Aorta (tissue), 5 donors: ENCODE data around the gene NEIL1. TPM values are rescaled to one million over a fixed set of nuclear protein-coding genes. Genes with fewer than 3 reads are reported as not detected.
"Not testable (repeated sequence)": the region's sequence is repeated elsewhere in the genome, so short reads cannot be mapped to it uniquely, and the experiment has no call there.

Experiments used
- ATAC-seq: fragments of 200-7000 bp; cut with Tn5 transposase; one replicate; pipeline ENCODE4 v1.9.1; 2022; ENCODE audit warnings: moderate library complexity; ENCODE audit not compliant: low FRiP score
- DNase-seq, 2 donors: peaks; one replicate each; pipeline ENCODE4 v3.0.0-alpha.2; 2020
- H3K27ac ChIP-seq, 2 donors: one replicate each; pipeline ENCODE4 v1.5.1; 2013; ENCODE audit warnings: low read length in 2 of 2, mild to moderate bottlenecking in 2 of 2, moderate library complexity in 2 of 2, control low read depth in 1 of 2, inconsistent platforms in 1 of 2, low read depth in 1 of 2
- H3K27me3 ChIP-seq, 2 donors: one replicate each; pipeline ENCODE4 v1.6.1; 2013; ENCODE audit warnings: control low read depth in 1 of 2, low read length in 1 of 2, mild to moderate bottlenecking in 1 of 2, moderate library complexity in 1 of 2; ENCODE audit not compliant: insufficient read depth in 2 of 2, control insufficient read depth in 1 of 2
- H3K36me3 ChIP-seq, 2 donors: one replicate each; pipeline ENCODE4 v1.6.1; 2013; ENCODE audit warnings: control low read depth in 1 of 2, low read length in 1 of 2, mild to moderate bottlenecking in 1 of 2; ENCODE audit not compliant: insufficient read depth in 2 of 2, control insufficient read depth in 1 of 2
- H3K4me1 ChIP-seq, 2 donors: one replicate each; pipeline ENCODE4 v1.6.1; 2013; ENCODE audit warnings: low read length in 2 of 2, control low read depth in 1 of 2, mild to moderate bottlenecking in 1 of 2, moderate library complexity in 1 of 2; ENCODE audit not compliant: insufficient read depth in 2 of 2, control insufficient read depth in 1 of 2
- H3K4me3 ChIP-seq, 2 donors: one replicate each; pipeline ENCODE4 v1.5.1; 2013; ENCODE audit warnings: low read length in 2 of 2, control low read depth in 1 of 2, mild to moderate bottlenecking in 1 of 2
- H3K9me3 ChIP-seq: one replicate; pipeline ENCODE4 v1.6.1; 2013; ENCODE audit warnings: mild to moderate bottlenecking, low read length; ENCODE audit not compliant: control insufficient read depth
- WGBS, 2 donors: extraction: QIAGEN DNeasy Blood & Tissue Kit; methylation state at CpG; one replicate each; pipeline ENCODE4 v1.1.7; 2013; 5-methylcytosine and 5-hydroxymethylcytosine counted together
- intact Hi-C, 2 donors: fragments of 100-400 bp; cut with DNase I; formaldehyde crosslinking; loops; one replicate each; pipeline versions ENCODE4 v1.14.2 to v1.15.0; 2022
- long read RNA-seq, 2 donors: library from polyadenylated mRNA; unstranded; transcript quantifications; one replicate each; pipeline ENCODE4 v2.0.0, GENCODE V29; 2020 to 2021
- polyA plus RNA-seq, 2 donors: library from polyadenylated mRNA; stranded (reverse); fragments of 200-250 nt; gene quantifications; one replicate each; pipeline ENCODE4 v1.2.3, GENCODE V29; 2013
- total RNA-seq, 2 donors: library from RNA; stranded (reverse); fragmentation: NEBNext Ultra II Directional; extraction: Animal tissue kit (Norgen Biotek cat#: 25700); gene quantifications; one replicate each; pipeline ENCODE4 v1.2.1, GENCODE V29; 2021
- donor health status: healthy with polysubstance abuse.
- donor health status: Bipolar disorder and iron deficiency.
- donor health status: DM: no; HTN: no; CAD: no.
- donor health status: DM: no; HTN: no; CAD: no.
- donor health status: DM: yes; HTN: yes; CAD: no.

NEIL1 gene, protein sequence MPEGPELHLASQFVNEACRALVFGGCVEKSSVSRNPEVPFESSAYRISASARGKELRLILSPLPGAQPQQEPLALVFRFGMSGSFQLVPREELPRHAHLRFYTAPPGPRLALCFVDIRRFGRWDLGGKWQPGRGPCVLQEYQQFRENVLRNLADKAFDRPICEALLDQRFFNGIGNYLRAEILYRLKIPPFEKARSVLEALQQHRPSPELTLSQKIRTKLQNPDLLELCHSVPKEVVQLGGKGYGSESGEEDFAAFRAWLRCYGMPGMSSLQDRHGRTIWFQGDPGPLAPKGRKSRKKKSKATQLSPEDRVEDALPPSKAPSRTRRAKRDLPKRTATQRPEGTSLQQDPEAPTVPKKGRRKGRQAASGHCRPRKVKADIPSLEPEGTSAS
- 10 to 100 TPM; 15.4 to 45.5 TPM for total RNA-seq
- 10 to 100 TPM in 1 of 2 donors, 1 to 10 TPM in 1; 7.9 to 80.4 TPM for polyA plus RNA-seq
- long read RNA-seq, donor 1, transcript NEIL1-201 (10 exons, 3,759 nt) = major isoform, 7 of 49 reads
- long read RNA-seq, donor 1, partial matches to known transcripts = 17 of 49 reads
- long read RNA-seq, donor 1, other reads (novel, unspliced or antisense) = 24 of 49 reads
- long read RNA-seq, donor 2, partial matches to known transcripts = 5 of 21 reads
- long read RNA-seq, donor 2, other reads (novel, unspliced or antisense) = 16 of 21 reads

DNA sequence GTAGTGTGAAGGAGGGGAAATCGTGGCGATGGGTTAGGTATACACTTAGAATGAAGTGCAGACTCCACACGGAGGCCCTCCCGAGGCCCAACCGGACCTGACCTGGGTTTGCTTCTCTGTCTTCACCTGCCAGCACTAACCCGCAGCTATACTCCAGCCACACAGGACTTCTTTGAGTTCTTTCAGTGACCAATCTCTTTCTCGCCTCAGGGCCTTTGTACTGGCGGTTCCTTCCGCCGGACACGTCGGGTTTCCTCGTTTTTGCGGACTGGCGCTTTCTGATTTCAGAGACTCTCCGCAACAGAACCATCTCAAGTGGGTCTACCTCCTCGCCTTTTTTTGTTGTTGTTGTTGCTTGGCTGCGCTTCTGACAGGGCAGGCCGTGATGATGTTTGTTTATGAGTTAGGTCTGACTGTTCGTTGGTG, at the start of gene NEIL1:
Gene NEIL1 (plus strand): TSS at position 244 of the 426 bp plus-strand sequence. CDS start 1,867 bp downstream, outside the sequence.
- no peak for DNase-seq
- no peaks in the 10 kb centered on the region for H3K4me1 ChIP-seq
- ATAC-seq = no peak
- intact Hi-C loops = no loop called here
- H3K27me3 ChIP-seq = no peaks in the 10 kb centered on the region
- H3K36me3 ChIP-seq = no peaks in the 10 kb centered on the region
- H3K27ac ChIP-seq = peak within 1 kb of the TSS in 1 of 2 donors; percentile 20
- H3K9me3 ChIP-seq = no peaks in the 10 kb centered on the region
- H3K4me3 ChIP-seq = peak within 1 kb of the TSS; percentile 67 to 71
- 39% methylated on average over 20 of the region's 20 CpGs for WGBS, 2 donors

DNA sequence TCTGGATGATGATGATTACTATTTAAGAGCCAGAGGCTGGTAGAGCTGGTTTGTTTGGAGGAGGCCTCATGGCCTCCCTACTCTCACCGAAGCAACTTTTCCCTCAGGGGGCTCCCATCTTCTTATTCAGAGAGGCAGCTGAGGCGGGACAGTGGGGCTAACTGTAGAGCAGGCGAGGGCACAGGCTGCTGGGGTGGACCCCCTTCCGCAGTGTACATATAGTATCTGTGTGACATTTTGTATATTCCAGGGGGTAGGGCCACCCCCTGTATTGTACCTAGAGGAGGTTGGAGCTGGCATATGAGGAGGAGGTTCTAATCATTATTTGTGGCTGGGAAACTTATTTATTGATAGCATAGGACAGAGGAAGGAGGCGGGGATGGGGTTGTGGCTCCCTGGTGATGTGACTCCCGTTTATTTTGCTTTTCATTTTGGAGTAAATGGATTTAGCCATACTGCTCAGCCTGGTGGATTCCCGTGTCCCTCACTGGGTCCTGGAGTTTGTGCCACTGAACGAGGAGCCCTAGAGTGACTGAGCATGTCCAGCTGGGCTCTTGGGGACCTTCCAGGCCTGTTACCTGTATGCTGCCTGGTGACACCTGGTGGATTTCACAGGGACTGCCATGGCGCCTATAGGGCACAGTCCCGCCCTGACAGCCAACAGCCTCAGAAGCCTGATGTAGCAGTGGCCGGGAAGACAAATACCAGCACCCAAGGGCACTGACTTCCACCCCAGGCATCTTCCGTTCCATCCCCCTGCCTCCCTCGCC, 48.1 kb upstream of the NEIL1 start:
- H3K27me3 ChIP-seq, H3K27ac ChIP-seq, H3K4me1 ChIP-seq, H3K4me3 ChIP-seq, H3K36me3 ChIP-seq, H3K9me3 ChIP-seq, DNase-seq, intact Hi-C loops, ATAC-seq: not testable (repeated sequence)
- 84% methylated on average over 5 to 7 of the region's 13 CpGs for WGBS, 2 donors

DNA sequence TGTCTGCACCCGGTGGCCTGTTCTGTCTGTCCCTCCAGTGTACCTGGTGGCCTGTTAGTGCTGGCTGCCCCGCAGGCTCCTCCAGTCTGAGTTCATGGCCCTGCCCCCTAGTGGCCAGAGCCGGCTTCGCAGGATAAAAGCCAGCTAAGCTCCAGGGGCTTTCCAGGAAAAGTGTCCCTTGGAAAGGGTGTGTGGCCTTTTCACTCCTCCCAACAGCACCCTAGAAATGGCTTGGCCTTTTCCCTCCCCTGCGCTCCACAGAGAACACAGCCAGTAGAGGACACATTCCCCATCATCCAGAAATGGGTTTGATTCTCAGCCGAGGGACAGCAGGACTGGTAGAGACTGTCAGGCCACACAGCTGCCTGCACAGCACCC, 47.5 kb upstream of the NEIL1 start:
- peak; percentile 62 for ATAC-seq
- WGBS, 2 donors = 3 to 19% methylated on average over 3 to 6 of the region's 6 CpGs
- H3K36me3 ChIP-seq, H3K4me1 ChIP-seq, H3K27ac ChIP-seq, intact Hi-C loops, H3K9me3 ChIP-seq, H3K27me3 ChIP-seq, H3K4me3 ChIP-seq: not testable (repeated sequence)
- DNase-seq = peak; percentile 64 to 87

DNA sequence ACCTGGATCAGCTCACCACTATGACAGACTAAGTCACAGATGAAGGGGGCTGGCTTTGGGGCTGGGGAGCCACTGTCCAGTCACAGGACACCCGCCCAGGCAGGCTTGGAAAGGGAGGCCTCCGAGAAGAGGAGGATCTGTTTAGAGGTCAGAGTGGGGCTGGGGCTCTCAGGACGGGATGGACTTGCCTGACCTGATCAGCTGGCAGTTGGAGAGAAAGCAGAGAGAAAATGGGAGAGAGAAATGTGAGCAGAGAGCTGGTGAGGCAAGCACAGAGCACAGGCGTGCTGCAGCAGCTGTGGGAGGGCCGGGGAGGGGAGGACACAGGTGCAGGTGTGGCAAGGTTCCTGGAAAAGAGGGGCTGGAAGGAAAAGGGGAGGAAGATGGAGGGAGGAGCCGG, 46.8 kb upstream of the NEIL1 start:
- H3K4me1 ChIP-seq, ATAC-seq, H3K9me3 ChIP-seq, DNase-seq, H3K4me3 ChIP-seq, intact Hi-C loops, H3K36me3 ChIP-seq, H3K27ac ChIP-seq, H3K27me3 ChIP-seq: not testable (repeated sequence)
- WGBS, 2 donors = 75 to 79% methylated on average over 3 to 5 of the region's 6 CpGs

DNA sequence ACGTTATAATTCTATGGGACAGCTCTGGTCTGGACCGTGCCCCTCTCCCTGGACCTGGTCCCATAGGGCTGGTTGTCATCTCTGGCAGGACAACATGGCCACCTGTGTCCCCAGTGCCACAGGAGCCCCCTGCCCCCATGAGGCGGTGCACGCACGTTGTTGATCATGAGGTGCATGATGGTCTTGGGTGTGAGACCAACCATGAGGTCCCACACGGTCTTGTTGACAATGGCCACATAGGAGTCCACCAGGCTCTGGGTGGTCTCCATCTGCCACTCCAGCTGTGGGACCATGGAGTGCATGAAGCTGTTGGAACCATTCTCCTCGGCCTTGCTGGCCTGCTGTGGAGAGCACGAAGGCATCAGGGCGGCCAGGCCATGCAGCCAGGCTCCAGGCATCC, 44.5 kb upstream of the NEIL1 start:
- DNase-seq = no peak
- Histone ChIP-seq H3K9me3 (no peaks in the 10 kb centered on the region), H3K4me3 (no peak overlapping the region), H3K36me3 (no peaks in the 10 kb centered on the region), H3K4me1 (no peaks in the 10 kb centered on the region), H3K27me3 (no peaks in the 10 kb centered on the region), H3K27ac (no peak overlapping the region)
- intact Hi-C loops = no loop called here
- ATAC-seq = no peak
- 85 to 87% methylated on average over 9 of the region's 9 CpGs for WGBS, 2 donors

DNA sequence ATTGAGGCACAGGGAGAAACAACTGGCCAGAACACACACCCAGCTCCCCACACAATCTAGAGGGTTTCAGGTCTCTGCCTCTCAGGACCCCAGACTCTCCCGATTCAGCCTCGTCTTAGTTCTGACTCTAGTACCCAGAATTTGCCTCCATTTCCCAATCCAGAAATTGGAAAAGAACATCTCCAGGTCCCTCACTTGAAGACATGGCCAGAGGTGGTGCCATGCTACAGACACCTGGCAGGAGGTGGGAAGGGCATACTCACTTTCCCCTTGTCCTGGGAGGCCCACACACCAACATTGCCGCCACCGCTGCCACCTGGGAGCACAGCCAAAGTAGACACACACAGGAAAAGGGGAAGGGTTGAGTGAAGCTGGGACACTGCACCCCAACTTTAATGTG, 44.1 kb upstream of the NEIL1 start:
- H3K36me3 ChIP-seq, intact Hi-C loops, DNase-seq, H3K27ac ChIP-seq, ATAC-seq, H3K4me3 ChIP-seq, H3K9me3 ChIP-seq, H3K27me3 ChIP-seq, H3K4me1 ChIP-seq: not testable (repeated sequence)
- WGBS, 2 donors = 82 to 92% methylated on average over 4 of the region's 4 CpGs

DNA sequence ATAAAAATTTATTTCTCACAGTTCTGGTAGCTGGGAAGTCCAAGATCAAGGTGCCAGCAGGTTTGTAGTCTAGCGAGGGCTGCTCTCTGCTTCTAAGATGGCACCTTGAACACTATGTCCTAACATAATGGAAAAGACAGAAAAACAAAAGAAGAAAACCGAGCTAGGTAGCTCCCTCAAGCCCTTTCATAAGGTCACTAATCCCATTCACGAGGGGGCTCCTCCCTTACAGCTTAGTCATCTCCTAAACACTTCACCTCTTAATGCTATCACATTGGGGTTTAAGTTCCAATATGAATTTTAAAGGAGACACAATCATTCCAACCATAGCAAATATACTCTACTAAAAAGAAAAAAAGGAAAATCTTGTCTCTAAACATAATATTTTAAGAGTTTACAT, 40.7 kb upstream of the NEIL1 start:
- no peak overlapping the region for H3K4me3 ChIP-seq
- H3K9me3 ChIP-seq = no peaks in the 10 kb centered on the region
- no peak for ATAC-seq
- no peak overlapping the region for H3K27ac ChIP-seq
- intact Hi-C loops = no loop called here
- DNase-seq = no peak
- peaks cover 0 to 1% of the 10 kb centered on the region in 2 donors for H3K27me3 ChIP-seq
- no peaks in the 10 kb centered on the region for H3K4me1 ChIP-seq
- 69 to 75% methylated on average over 3 of the region's 3 CpGs for WGBS, 2 donors
- no peaks in the 10 kb centered on the region for H3K36me3 ChIP-seq

DNA sequence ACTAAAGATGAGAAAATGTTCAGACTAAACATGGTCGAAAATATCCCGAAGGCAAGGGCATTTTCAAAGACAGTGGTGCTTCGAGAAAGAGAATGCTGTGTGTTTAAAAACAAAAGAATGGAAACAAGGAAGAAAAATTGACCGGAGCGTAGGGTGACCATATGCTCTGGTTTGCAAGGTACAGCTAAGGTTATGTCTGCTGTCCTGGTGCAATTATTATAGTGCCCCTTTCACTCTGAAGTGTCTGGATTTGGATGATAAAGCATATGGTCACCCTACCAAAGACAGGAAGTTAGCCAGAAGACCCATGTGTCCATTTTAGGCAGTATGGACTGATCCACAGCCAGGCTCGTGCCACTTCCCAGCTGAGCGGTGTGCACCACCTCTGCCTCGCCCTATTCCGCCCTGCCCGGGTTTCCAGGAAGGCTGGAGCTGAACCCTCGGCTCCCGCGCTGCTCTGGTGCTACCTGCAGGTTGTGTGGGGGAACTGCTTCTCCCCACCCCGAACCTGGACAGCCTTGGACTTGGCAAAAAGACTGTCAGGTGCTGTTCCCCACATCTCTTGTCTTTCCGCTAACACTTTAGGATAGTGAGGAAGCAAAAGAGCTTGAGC, 39.0 kb upstream of the NEIL1 start:
- intact Hi-C loops = no loop called here
- DNase-seq (peak in 1 of 2 donors; percentile 70), ATAC-seq (no peak)
- WGBS, 2 donors = 30 to 31% methylated on average over 15 of the region's 15 CpGs
- Histone ChIP-seq H3K4me1 (no peaks in the 10 kb centered on the region), H3K9me3 (no peaks in the 10 kb centered on the region), H3K36me3 (no peaks in the 10 kb centered on the region), H3K27me3 (peaks cover 0 to 2% of the 10 kb centered on the region in 2 donors), H3K27ac (no peak overlapping the region), H3K4me3 (no peak overlapping the region)
